H9 (cell line): ENCODE results near the gene KIF5C. TPM values are rescaled to one million over a fixed set of nuclear protein-coding genes. Genes with fewer than 3 reads are reported as not detected.

Experiments
- DNase-seq: peaks from one replicate; pipeline ENCODE4 v3.0.0-alpha.2; 2017
- H2AFZ ChIP-seq: one replicate; pipeline ENCODE4 v1.6.1; 2013; ENCODE audit warnings: mild to moderate bottlenecking, low read length, control low read depth, moderate library complexity
- H2AK5ac ChIP-seq: 2 replicates; pipeline ENCODE4 v1.6.1; 2013; ENCODE audit warnings: low read length, control low read depth, mixed read lengths; ENCODE audit not compliant: insufficient read length
- H2BK120ac ChIP-seq: one replicate; pipeline ENCODE4 v1.6.1; 2013; ENCODE audit warnings: low read depth, mild to moderate bottlenecking, low read length, control low read depth, inconsistent platforms; ENCODE audit not compliant: poor library complexity, severe bottlenecking
- H2BK12ac ChIP-seq: 2 replicates; pipeline ENCODE4 v1.6.1; 2013; ENCODE audit warnings: low read length, control low read depth, mixed read lengths, low read depth; ENCODE audit not compliant: insufficient read length
- H2BK15ac ChIP-seq: 2 replicates; pipeline ENCODE4 v1.6.1; 2013; ENCODE audit warnings: low read depth, low read length, control low read depth
- H2BK20ac ChIP-seq: one replicate; pipeline ENCODE4 v1.6.1; 2013; ENCODE audit warnings: low read depth, mild to moderate bottlenecking, low read length, control low read depth, inconsistent platforms; ENCODE audit not compliant: poor library complexity, severe bottlenecking
- H2BK5ac ChIP-seq: 2 replicates; pipeline ENCODE4 v1.6.1; 2013; ENCODE audit warnings: low read length, control low read depth, mixed read lengths; ENCODE audit not compliant: insufficient read length
- H3K14ac ChIP-seq: 2 replicates; pipeline ENCODE4 v1.6.1; 2013; ENCODE audit warnings: low read length, control low read depth; ENCODE audit not compliant: insufficient read depth
- H3K18ac ChIP-seq: 2 replicates; pipeline ENCODE4 v1.6.1; 2013; ENCODE audit warnings: low read depth, mild to moderate bottlenecking, mixed read lengths, low read length, control low read depth; ENCODE audit not compliant: insufficient read length
- H3K23ac ChIP-seq: 2 replicates; pipeline ENCODE4 v1.6.1; 2013; ENCODE audit warnings: low read length, control low read depth, mixed read lengths, low read depth; ENCODE audit not compliant: insufficient read length
- H3K23me2 ChIP-seq: 2 replicates; pipeline ENCODE4 v1.6.1; 2013; ENCODE audit warnings: low read depth, mild to moderate bottlenecking, mixed read lengths, low read length, control low read depth; ENCODE audit not compliant: insufficient read length, poor library complexity, severe bottlenecking
- H3K27ac ChIP-seq: 2 replicates; pipeline ENCODE4 v1.5.1; 2013; ENCODE audit warnings: low read length, control low read depth, mixed read lengths, low read depth; ENCODE audit not compliant: insufficient read length
- H3K27me3 ChIP-seq: 2 replicates; pipeline ENCODE4 v1.6.1; 2013; ENCODE audit warnings: low read length, control low read depth, inconsistent platforms; ENCODE audit not compliant: insufficient read depth
- H3K4ac ChIP-seq: 2 replicates; pipeline ENCODE4 v1.6.1; 2013; ENCODE audit warnings: low read depth, mild to moderate bottlenecking, control low read depth, inconsistent platforms, low read length, moderate library complexity
- H3K4me1 ChIP-seq: 2 replicates; pipeline ENCODE4 v1.6.1; 2013; ENCODE audit warnings: low read length, control low read depth, inconsistent platforms; ENCODE audit not compliant: insufficient read depth
- H3K4me2 ChIP-seq: 2 replicates; pipeline ENCODE4 v1.6.1; 2013; ENCODE audit warnings: low read length, control low read depth, mixed read lengths; ENCODE audit not compliant: insufficient read length, insufficient read depth
- H3K56ac ChIP-seq: 2 replicates; pipeline ENCODE4 v1.6.1; 2013; ENCODE audit warnings: low read depth, mild to moderate bottlenecking, mixed read lengths, low read length, control low read depth; ENCODE audit not compliant: insufficient read length
- H3K79me1 ChIP-seq: 2 replicates; pipeline ENCODE4 v1.6.1; 2013; ENCODE audit warnings: low read depth, mild to moderate bottlenecking, moderate library complexity, low read length, control low read depth, inconsistent platforms; ENCODE audit not compliant: insufficient read depth, poor library complexity, severe bottlenecking
- H3K79me2 ChIP-seq: 2 replicates; pipeline ENCODE4 v1.6.1; 2013; ENCODE audit warnings: low read length, control low read depth, inconsistent platforms; ENCODE audit not compliant: insufficient read depth
- H3K9ac ChIP-seq: 2 replicates; pipeline ENCODE4 v1.6.1; 2013; ENCODE audit warnings: low read length, control low read depth, mixed read lengths; ENCODE audit not compliant: insufficient read length; ENCODE audit errors: extremely low read depth
- H3K9me3 ChIP-seq: one replicate; pipeline ENCODE4 v1.6.1; 2013; ENCODE audit warnings: low read depth, low read length, inconsistent platforms; ENCODE audit not compliant: control insufficient read depth
- H3T11ph ChIP-seq: one replicate; pipeline ENCODE4 v1.6.1; 2013; ENCODE audit warnings: mild to moderate bottlenecking, low read length, control low read depth, inconsistent platforms
- H4K20me1 ChIP-seq: one replicate; pipeline ENCODE4 v1.6.1; 2013; ENCODE audit not compliant: control insufficient read depth, insufficient read length, insufficient read depth
- H4K5ac ChIP-seq: 2 replicates; pipeline ENCODE4 v1.6.1; 2013; ENCODE audit warnings: low read depth, mild to moderate bottlenecking, mixed read lengths, low read length, control low read depth; ENCODE audit not compliant: insufficient read length
- H4K8ac ChIP-seq: replicated peaks from 2 replicates; pipeline ENCODE4 v1.6.1; 2013; ENCODE audit warnings: low read length, control low read depth, mixed read lengths, low read depth; ENCODE audit not compliant: insufficient read length
- H4K91ac ChIP-seq: 2 replicates; pipeline ENCODE4 v1.6.1; 2013; ENCODE audit warnings: low read depth, mild to moderate bottlenecking, moderate library complexity, mixed read lengths, low read length, control low read depth; ENCODE audit not compliant: insufficient read length
- H3K27ac Mint-ChIP-seq, 3 experiments: 2 replicates in 2 of 3; 3 replicates in 1 of 3; pipeline ENCODE4 v1.8.0; 2020 to 2021; ENCODE audit warnings: mixed read lengths in 3 of 3, mild to moderate bottlenecking in 1 of 3, moderate library complexity in 1 of 3
- H3K27me3 Mint-ChIP-seq: 2 replicates; pipeline ENCODE4 v1.8.0; 2021; ENCODE audit warnings: low read depth, mild to moderate bottlenecking, moderate library complexity, mixed read lengths
- H3K36me3 Mint-ChIP-seq, 3 experiments: 2 replicates in 2 of 3; 3 replicates in 1 of 3; pipeline ENCODE4 v1.8.0; 2020 to 2021; ENCODE audit warnings: low read depth in 3 of 3, mixed read lengths in 3 of 3; ENCODE audit not compliant: insufficient read depth in 1 of 3
- H3K4me1 Mint-ChIP-seq, 2 experiments: 2 replicates each; pipeline ENCODE4 v1.8.0; 2020; ENCODE audit warnings: mixed read lengths in 2 of 2
- H3K4me3 Mint-ChIP-seq, 2 experiments: 2 replicates in 1 of 2; 3 replicates in 1 of 2; pipeline ENCODE4 v1.8.0; 2020 to 2021; ENCODE audit warnings: mild to moderate bottlenecking in 2 of 2, mixed read lengths in 2 of 2, moderate library complexity in 1 of 2
- H3K9me3 Mint-ChIP-seq, 2 experiments: 2 replicates in 1 of 2; 3 replicates in 1 of 2; pipeline ENCODE4 v1.8.0; 2020; ENCODE audit warnings: mild to moderate bottlenecking in 2 of 2, mixed read lengths in 2 of 2, moderate library complexity in 1 of 2
- WGBS: extraction: QIAGEN DNeasy Blood & Tissue Kit; methylation state at CpG from one replicate; pipeline ENCODE4 v1.1.7; 2013; ENCODE audit warnings: missing lambda C conversion rate, low lambda C conversion rate, mixed read lengths; ENCODE audit not compliant: insufficient read length; ENCODE audit errors: extremely low coverage; 5-methylcytosine and 5-hydroxymethylcytosine counted together
- total RNA-seq: library from RNA; stranded (reverse); gene quantifications from 2 replicates; pipeline ENCODE4 v1.2.1, GENCODE V29; 2021
- TF ChIP-seq, protein P1 (sequence below): fragments of 200-600 bp; sonication (generic); conservative IDR thresholded peaks from 3 replicates; pipeline ENCODE4 v1.8.0; 2021; ENCODE audit warnings: antibody characterized with exemption, mild to moderate bottlenecking

KIF5C gene
- total RNA-seq, 1 experiment from 2014 or later = 52.9 TPM

DNA sequence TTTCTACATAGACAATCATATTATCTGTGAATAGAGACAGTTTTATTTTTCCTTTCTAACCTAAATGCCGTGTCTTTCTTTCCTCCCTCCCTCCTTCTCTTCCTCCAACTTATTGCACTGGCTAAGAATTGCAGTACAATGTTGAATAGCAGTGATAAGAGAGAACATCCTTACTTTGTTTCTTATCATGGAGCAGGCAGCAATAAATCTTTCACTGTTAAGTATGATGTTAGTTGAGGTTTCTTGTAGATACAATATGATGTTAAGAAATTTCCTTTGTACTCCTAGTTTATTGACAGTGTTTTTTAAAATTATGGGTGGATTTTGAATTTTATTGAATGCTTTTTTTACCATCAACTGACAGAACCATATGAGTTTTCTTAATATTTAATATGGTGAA lies 169.5 kb downstream of the KIF5C start:
- Histone ChIP-seq H3K18ac (no peak overlapping the region), H2BK12ac (no peak overlapping the region), H2BK15ac (no peak overlapping the region), H3T11ph (no peak overlapping the region), H4K91ac (no peak overlapping the region), H2BK5ac (no peak overlapping the region), H3K27ac (no peak overlapping the region), H3K27me3 (peaks cover 2% of the 10 kb centered on the region), H4K8ac (no peak overlapping the region), H3K14ac (no peak overlapping the region), H2BK120ac (no peak overlapping the region), H3K23me2 (no peaks in the 10 kb centered on the region), H4K20me1 (no peaks in the 10 kb centered on the region), H3K9ac (no peak overlapping the region), H4K5ac (no peak overlapping the region), H3K79me1 (no peaks in the 10 kb centered on the region), H3K56ac (no peak overlapping the region), H2AFZ (no peak overlapping the region), H3K79me2 (no peaks in the 10 kb centered on the region), H3K4me1 (no peaks in the 10 kb centered on the region), H3K9me3 (no peaks in the 10 kb centered on the region), H3K4me2 (no peak overlapping the region), H2AK5ac (no peak overlapping the region), H3K4ac (no peak overlapping the region), H3K23ac (no peak overlapping the region), H2BK20ac (no peak overlapping the region)
- H3K9me3 Mint-ChIP-seq = peaks cover 10 to 17% of the 10 kb centered on the region in 2 experiments
- no CpG with 5 or more reads among the region's 1 CpG for WGBS
- H3K4me3 Mint-ChIP-seq = no peak overlapping the region
- H3K27ac Mint-ChIP-seq = no peak overlapping the region
- no peaks in the 10 kb centered on the region for H3K4me1 Mint-ChIP-seq
- H3K27me3 Mint-ChIP-seq = peaks cover 13% of the 10 kb centered on the region
- no peak for DNase-seq
- H3K36me3 Mint-ChIP-seq = peaks cover 0 to 10% (median 4%) of the 10 kb centered on the region in 3 experiments; a peak in 4 of 7 replicates
- TF ChIP-seq, protein P1, sequence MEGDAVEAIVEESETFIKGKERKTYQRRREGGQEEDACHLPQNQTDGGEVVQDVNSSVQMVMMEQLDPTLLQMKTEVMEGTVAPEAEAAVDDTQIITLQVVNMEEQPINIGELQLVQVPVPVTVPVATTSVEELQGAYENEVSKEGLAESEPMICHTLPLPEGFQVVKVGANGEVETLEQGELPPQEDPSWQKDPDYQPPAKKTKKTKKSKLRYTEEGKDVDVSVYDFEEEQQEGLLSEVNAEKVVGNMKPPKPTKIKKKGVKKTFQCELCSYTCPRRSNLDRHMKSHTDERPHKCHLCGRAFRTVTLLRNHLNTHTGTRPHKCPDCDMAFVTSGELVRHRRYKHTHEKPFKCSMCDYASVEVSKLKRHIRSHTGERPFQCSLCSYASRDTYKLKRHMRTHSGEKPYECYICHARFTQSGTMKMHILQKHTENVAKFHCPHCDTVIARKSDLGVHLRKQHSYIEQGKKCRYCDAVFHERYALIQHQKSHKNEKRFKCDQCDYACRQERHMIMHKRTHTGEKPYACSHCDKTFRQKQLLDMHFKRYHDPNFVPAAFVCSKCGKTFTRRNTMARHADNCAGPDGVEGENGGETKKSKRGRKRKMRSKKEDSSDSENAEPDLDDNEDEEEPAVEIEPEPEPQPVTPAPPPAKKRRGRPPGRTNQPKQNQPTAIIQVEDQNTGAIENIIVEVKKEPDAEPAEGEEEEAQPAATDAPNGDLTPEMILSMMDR = no peak
